Iris pigment epithelial cell (primary cell): Measurements from ENCODE around the gene DENR.
"Not testable (repeated sequence)": the region's sequence is repeated elsewhere in the genome, so short reads cannot be mapped to it uniquely, and the experiment has no call there.

Source experiments
- DNase-seq: peaks from one replicate; pipeline ENCODE4 v3.0.0-alpha.2; 2011; ENCODE audit warnings: low read depth

Gene DENR

GRCh38 chr12:122740351-122740750, 12.3 kb upstream of the DENR start:
- DNase-seq, result peak; percentile 8

DNA sequence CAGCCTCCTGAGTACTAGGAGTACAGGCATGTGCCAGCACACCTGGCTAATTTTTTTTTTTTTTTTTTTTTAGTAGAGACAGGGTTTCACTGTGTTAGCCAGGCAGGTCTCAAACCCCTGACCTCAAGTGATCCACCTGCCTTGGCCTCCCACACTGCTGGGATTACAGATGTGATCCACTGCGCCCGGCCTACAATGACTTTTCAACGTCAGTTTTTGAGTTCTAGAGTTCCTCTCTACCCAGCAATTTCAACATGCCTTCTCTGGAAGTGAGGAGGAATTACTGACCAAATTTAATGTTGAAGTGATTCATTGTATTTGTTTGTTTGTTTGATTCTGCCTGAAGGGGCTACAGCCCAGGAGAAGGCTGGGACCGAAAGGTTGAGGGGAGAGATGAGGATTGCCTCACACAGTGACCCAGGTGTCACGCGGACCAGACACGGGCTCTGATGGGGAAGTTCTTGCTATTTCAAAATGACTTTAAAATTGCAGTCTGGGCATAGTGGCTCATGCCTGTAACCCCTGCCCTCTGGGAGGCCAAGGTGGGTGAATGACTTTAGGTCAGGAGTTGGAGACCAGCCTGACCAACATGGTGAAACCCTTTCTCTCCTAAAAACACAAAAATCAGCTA, 8.6 kb upstream of the DENR start:
- no peak for DNase-seq

DNA sequence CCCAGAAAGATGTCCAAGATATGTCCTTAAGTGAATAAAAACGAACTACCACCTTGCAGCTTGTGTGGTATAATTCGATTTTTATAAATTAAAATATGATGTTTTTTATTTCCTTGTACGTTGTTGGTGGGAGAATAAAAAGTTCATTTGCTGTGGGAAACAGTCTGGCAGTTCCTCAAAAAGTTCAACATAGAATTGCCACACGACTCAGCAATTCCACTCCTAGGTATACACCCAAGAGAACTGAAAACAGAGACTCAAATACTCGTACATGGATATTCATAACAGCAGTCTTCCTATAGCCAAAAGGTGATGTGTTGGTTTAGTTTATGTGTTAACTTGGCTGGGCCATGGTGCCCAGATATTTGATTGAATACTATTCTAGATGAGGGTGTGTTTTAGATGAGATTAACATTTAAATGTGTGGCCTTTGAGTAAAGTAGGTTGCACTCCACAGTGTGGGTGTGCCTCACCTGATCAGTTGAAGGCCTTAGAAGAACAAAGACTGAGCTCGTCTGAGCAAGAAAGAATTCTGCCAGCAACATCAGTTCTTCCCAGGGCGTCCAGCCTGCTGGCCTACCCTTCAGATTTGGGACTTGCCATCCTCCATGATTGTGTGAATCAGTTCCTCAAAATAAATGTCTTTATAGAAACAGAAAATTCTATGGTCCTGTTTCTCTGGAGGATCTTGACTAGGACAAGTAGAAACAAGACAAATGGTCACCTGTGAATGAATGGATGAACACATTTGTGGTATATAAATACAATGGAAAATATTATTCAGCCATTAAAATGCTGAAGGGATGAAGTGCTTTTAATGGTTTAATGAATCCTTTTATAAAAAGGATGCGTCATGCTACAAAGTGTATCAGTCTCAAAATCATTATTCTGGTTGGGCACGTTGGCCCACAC, 5.1 kb upstream of the DENR start:
- DNase-seq, result no peak

DNA sequence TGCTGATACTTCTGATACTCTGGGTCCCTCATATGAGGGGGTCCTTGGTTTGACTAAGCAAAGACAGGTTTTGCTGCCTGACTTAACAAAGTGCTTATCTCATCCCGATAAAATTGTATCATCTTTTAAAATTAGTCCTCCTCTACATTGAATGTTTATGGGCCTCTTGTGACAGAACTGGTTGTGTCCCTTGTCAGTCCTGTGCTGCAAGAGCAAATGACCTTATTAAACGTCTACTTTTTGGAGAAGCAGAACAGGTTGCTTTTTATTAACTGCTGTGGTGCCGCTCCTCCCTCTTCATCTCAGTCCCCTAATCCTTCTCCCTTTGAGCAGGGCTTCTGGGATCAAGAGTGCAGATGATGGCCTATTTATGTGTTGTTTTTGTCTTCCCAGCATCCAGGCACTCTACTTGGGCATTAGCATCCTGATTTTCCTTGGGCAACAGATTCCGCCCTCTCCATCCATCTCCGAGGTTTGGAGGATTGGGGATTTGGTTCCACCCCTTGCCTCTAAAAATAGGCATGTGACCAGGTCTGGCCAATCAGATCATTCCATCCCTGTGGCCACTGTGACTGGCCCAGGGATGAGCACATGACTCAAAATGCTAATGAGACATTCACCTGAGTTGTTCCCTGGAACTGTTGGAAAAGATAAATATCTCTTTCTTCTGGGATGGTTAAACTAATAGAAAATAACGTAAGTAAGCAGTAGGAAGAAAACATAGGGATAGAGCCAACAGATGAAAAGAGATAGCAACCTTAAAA, 2.9 kb upstream of the DENR start:
- no peak for DNase-seq

DNA sequence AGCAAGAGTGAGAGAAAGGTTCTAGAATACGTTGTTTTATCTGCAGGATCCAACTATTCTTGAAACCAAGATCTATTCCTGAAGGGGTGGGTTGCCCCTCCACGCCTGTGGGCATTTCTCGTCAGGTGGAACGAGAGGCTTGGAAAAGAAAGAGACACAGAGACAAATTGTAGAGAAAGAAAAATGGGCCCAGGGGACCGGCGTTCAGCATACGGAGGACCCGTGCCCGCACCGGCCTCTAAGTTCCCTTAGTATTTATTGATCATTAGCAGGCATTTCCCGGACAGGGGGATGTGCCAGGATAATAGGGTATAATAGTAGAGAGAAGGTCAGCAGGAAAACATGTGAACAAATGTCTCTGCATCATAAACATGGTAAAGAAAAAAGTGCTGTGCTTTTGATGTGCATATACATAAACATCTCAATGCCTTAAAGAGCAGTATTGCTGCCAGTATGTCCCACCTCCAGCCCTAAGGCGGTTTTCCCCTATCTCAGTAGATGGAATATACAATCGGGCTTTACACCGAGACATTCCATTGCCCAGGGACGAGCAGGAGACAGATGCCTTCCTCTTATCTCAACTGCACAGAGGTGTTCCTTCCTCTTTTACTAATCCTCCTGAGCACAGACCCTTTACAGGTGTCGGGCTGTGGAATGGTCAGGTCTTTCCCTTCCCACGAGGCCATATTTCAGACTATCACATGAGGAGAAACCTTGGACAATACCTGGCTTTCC, 1.7 kb upstream of the DENR start:
- DNase-seq, result not testable (repeated sequence)

GRCh38 chr12:122753319-122753650, 661 bp downstream of the DENR start:
- DNase-seq, result peak; percentile 8

GRCh38 chr12:122754790-122755189, 2.2 kb downstream of the DENR start:
- DNase-seq, result no peak

DNA sequence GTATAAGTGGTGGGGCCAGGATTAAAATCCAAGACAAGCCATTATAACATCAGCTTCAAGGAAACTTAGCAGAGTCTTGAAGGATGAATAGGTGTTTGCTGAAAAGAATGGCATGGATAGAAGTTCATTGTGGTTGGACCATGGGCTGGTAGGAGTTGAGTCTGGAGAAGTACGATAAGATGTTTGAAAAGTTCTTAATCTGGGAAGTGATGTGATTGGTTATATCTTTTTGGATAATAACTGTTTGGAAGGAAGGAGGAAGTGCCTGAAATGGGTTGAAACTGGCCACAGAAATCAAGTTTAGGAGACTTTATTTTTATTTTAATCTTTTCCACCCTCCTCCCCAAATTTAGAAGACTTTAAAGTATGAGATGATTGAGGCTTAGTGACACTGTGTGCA, 4.9 kb downstream of the DENR start:
- no peak for DNase-seq

GRCh38 chr12:122785503-122785902, 32.9 kb downstream of the DENR start:
- no peak for DNase-seq

DNA sequence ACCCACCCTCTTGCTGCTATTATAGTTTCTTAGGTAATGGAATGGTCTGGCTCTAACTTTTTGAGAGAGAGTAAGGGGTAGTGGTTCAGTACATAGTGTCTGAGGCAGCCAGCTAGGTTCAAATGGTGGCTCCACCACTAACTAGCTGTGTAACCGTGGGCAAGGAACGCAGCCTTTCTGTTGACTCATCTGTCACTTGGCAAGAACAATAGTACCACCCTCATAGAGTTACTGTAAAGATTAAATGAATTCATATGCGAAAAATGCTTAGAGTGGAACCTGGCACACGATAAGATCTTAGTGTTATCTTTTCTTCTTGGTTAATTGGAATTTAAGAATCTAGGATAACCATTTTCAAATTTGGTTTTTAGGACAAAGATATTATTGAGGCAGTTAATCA, 35.8 kb downstream of the DENR start:
- DNase-seq, result peak; percentile 40

DNA sequence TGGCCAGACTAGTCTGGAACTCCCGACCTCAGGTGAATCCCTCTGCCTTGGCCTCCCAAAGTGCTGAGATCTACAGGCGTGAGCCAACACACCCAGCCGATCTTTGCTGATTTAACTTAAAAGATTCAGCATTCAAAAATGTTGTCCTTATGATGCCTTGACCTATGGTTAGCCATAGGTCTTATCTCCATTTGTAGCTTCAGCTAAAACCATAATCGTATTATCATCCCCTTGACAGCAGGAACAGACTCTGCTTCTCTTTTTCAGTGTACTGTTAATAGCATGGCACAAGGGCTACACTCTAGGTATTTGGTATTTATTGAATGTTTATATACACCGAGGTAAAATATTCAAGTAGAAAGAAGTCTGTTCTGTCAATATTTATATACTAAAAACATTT, 37.0 kb downstream of the DENR start:
- no peak for DNase-seq

DNA sequence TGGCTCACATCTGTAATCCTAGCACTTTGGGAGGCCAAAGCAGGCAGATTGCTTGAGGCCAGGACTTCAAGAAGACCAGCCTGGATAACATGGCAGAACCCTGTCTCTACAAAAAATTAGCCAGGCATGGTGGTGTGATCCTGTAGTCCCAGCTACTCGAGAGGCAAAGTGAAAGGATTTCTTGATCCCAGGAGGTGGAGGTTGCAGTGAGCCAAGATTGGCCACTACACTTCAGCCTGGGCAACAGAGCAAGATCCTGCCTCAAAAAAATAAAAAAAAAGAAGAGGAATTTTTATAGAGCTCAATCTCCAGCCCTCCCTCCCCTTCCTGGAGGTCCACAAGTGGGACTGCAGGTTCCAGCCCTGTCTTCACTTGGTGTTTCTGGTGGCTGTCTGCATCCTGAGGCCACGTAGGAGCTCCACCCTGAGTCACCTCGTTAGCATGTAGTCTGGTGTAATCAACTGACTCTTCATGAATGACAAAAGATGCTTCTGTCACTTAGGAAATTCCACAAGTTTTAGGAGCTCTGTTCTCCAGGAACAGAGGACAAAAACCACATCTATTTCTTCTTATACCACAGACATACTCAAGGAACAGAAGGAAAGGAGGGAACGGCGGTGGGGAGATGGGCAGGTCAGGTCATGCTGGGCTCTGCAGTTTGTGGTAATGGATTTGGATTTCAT, 37.9 kb downstream of the DENR start:
- no peak for DNase-seq

- peak; percentile 62 for DNase-seq
Observed at GRCh38 chr12:122793685-122794106, 41.1 kb downstream of the DENR start.

GRCh38 chr12:122795807-122796206, 43.2 kb downstream of the DENR start:
- no peak for DNase-seq

GRCh38 chr12:122799641-122800243, 47.1 kb downstream of the DENR start:
- DNase-seq, result no peak

DNA sequence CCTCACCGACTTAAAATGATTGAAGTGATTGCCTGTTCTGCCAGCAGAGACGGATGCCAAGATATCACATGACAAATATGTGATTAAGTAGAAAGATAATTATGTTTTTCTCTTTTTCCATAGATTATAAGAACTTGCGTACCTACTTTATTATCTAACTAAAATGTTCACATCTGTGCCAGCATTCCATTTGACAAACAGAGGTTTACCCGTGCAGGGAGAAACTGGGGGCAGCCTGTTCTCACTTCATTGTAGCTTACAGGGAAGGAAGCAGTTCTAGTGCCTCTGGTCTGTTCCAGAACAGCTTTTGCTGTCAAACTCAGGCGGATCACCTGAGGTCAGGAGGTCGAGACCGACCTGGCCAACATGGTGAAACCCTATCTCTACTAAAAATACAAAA, 51.3 kb downstream of the DENR start:
- DNase-seq, result no peak

GRCh38 chr12:122804957-122805356, 52.3 kb downstream of the DENR start:
- peak; percentile 18 for DNase-seq

DNA sequence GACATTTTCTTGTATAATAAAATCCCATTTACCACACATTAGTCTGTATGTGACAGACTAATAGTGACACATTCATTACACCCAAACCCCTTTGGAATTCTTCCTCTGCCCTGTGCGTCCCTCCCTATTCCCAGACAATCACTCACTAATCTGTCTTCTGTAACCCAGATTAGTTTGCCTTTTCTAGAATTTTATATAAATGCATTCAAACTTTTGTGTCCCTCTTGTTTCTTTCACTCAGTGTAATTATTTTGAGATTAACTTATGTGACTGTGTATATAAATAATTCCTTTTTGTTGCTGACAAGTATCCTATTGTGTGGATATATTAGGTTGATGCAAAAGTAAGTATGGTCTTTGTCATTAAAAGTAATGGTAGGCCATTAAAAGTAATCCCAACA, 55.0 kb downstream of the DENR start:
- DNase-seq, result no peak

- no peak for DNase-seq
Observed at GRCh38 chr12:122811777-122812176, 59.2 kb downstream of the DENR start.

DNA sequence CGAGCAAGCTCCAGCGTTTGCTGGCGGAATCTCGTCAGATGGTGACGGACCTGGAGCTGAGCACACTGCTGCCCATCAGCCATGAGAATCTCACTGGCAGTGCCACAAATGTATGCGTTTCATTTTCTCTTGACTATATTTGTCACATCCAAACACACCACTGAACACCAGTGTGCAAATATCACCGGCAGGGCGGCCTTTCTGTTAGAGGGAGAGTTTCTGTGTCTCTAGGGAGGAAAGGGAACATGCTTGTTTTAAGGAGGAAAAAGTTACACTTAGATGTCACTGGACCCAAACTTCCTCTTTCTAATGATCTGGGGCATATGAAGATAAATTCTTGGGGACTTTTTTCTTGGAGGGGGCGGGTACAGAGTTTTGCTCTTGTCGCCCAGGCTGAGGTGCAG, 60.7 kb downstream of the DENR start:
- DNase-seq, result no peak

GRCh38 chr12:122819209-122819785, 66.7 kb downstream of the DENR start:
- no peak for DNase-seq
